ENCODE measurements around the gene CCNY.

The CCNY gene

GRCh38 chr10:35368485-35369048 is 32.3 kb downstream of the CCNY start:
- Histone ChIP-seq H3K27ac (ENCODE audit: low read depth, low read length) (no peak overlapping the region), H3K27me3 (ENCODE audit: insufficient read depth, low read length) (no peaks in the 10 kb centered on the region), H3K4me3 (ENCODE audit: low read depth, low read length) (no peak overlapping the region), H2AFZ (ENCODE audit: low read length, unreplicated experiment) (no peak overlapping the region), H3K4me1 (ENCODE audit: control insufficient read depth, insufficient read depth, low read length, unreplicated experiment) (peaks cover 7% of the 10 kb centered on the region), H3K79me2 (ENCODE audit: control insufficient read depth, insufficient read depth, low read length, unreplicated experiment) (peaks cover 86% of the 10 kb centered on the region), H3K36me3 (ENCODE audit: insufficient read depth, low read length) (no peaks in the 10 kb centered on the region)

DNA sequence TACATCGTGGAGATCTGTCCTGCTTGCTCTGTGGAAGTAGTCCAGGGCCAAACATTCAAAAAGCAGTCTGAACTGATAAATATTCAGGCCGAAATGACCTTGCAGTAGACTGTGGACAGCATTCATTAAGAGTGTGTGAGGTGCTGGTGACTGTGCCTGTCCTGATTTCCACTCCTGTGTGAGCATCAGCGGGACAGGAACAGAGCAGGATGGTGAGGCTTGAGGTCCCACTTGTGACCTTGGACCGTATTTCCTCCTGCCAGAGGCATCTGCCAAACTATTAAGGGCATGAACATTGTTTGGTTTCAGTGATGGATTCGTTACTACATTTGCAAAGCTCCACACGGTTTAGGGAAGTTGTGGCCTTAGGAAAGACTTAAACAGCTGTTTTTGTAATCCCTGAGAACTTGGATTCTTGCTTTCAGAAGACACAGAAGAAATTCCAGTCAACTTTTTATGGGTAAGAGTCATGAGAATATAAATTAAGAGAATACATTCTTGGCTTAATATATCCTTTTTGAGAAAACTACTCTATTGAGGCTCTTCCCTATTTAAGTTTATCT is 32.8 kb downstream of the CCNY start:
- Histone ChIP-seq H3K4me1 (ENCODE audit: control insufficient read depth, insufficient read depth, low read length, unreplicated experiment) (peaks cover 7% of the 10 kb centered on the region), H3K36me3 (ENCODE audit: insufficient read depth, low read length) (no peaks in the 10 kb centered on the region), H3K27me3 (ENCODE audit: insufficient read depth, low read length) (no peaks in the 10 kb centered on the region), H3K79me2 (ENCODE audit: control insufficient read depth, insufficient read depth, low read length, unreplicated experiment) (peaks cover 85% of the 10 kb centered on the region), H3K27ac (ENCODE audit: low read depth, low read length) (no peak overlapping the region), H3K4me3 (ENCODE audit: low read depth, low read length) (no peak overlapping the region), H2AFZ (ENCODE audit: low read length, unreplicated experiment) (no peak overlapping the region)

GRCh38 chr10:35371731-35372130 is 35.4 kb downstream of the CCNY start:
- Histone ChIP-seq H3K36me3 (ENCODE audit: insufficient read depth, low read length) (no peaks in the 10 kb centered on the region), H3K27me3 (ENCODE audit: insufficient read depth, low read length) (no peaks in the 10 kb centered on the region), H2AFZ (ENCODE audit: low read length, unreplicated experiment) (no peak overlapping the region), H3K4me1 (ENCODE audit: control insufficient read depth, insufficient read depth, low read length, unreplicated experiment) (peaks cover 21% of the 10 kb centered on the region), H3K79me2 (ENCODE audit: control insufficient read depth, insufficient read depth, low read length, unreplicated experiment) (peaks cover 86% of the 10 kb centered on the region), H3K4me3 (ENCODE audit: low read depth, low read length) (no peak overlapping the region), H3K27ac (ENCODE audit: low read depth, low read length) (no peak overlapping the region)

GRCh38 chr10:35372329-35372728 is 36.0 kb downstream of the CCNY start:
- Histone ChIP-seq H3K4me1 (ENCODE audit: control insufficient read depth, insufficient read depth, low read length, unreplicated experiment) (peaks cover 24% of the 10 kb centered on the region), H2AFZ (ENCODE audit: low read length, unreplicated experiment) (no peak overlapping the region), H3K36me3 (ENCODE audit: insufficient read depth, low read length) (no peaks in the 10 kb centered on the region), H3K79me2 (ENCODE audit: control insufficient read depth, insufficient read depth, low read length, unreplicated experiment) (peaks cover 86% of the 10 kb centered on the region), H3K27me3 (ENCODE audit: insufficient read depth, low read length) (no peaks in the 10 kb centered on the region), H3K4me3 (ENCODE audit: low read depth, low read length) (no peak overlapping the region), H3K27ac (ENCODE audit: low read depth, low read length) (no peak overlapping the region)

GRCh38 chr10:35375091-35375765 is 38.9 kb downstream of the CCNY start:
- H2AFZ ChIP-seq (ENCODE audit: low read length, unreplicated experiment): no peak overlapping the region
- 0 out of 2 replicates have a peak overlapping the region, but pooled peaks have one; percentile 1 for H3K27ac ChIP-seq (ENCODE audit: low read depth, low read length)
- H3K36me3 ChIP-seq (ENCODE audit: insufficient read depth, low read length): no peaks in the 10 kb centered on the region
- H3K4me3 ChIP-seq (ENCODE audit: low read depth, low read length): no peak overlapping the region
- peaks cover 48% of the 10 kb centered on the region for H3K4me1 ChIP-seq (ENCODE audit: control insufficient read depth, insufficient read depth, low read length, unreplicated experiment)
- no peaks in the 10 kb centered on the region for H3K27me3 ChIP-seq (ENCODE audit: insufficient read depth, low read length)
- peaks cover 91% of the 10 kb centered on the region for H3K79me2 ChIP-seq (ENCODE audit: control insufficient read depth, insufficient read depth, low read length, unreplicated experiment)

DNA sequence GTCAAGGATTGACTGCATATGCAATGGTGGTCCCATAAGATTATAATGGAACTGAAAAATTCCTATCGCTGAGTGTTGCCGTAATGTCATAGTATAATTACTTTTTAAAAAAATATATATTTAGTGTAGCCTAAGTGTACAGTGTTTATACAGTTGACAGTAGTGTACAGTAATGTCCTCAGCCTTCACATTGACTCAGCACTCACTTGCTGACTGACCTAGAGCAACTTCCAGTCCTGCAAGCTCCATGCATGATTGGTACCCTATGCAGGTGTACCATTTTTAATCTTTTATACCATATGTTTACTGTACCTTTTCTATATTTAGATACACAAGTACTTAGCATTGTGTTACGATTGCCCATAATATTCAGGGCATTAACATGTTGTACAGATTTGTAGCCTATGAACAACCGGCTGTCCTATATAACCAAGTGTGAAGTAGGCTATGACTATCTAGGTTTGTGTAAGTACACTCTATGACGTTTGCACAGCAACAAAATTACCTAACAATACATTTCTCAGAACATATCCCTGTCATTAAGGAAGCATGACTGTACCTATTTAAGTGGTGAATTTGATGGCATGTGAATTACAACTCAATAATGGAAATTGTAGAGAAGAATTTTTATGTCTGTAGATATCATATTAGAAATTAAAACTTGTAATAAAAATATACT is 40.9 kb downstream of the CCNY start:
- Histone ChIP-seq H3K27me3 (ENCODE audit: insufficient read depth, low read length) (no peaks in the 10 kb centered on the region), H3K79me2 (ENCODE audit: control insufficient read depth, insufficient read depth, low read length, unreplicated experiment) (peaks cover 91% of the 10 kb centered on the region), H2AFZ (ENCODE audit: low read length, unreplicated experiment) (no peak overlapping the region), H3K4me1 (ENCODE audit: control insufficient read depth, insufficient read depth, low read length, unreplicated experiment) (peaks cover 47% of the 10 kb centered on the region), H3K27ac (ENCODE audit: low read depth, low read length) (no peak overlapping the region), H3K36me3 (ENCODE audit: insufficient read depth, low read length) (no peaks in the 10 kb centered on the region), H3K4me3 (ENCODE audit: low read depth, low read length) (no peak overlapping the region)

DNA sequence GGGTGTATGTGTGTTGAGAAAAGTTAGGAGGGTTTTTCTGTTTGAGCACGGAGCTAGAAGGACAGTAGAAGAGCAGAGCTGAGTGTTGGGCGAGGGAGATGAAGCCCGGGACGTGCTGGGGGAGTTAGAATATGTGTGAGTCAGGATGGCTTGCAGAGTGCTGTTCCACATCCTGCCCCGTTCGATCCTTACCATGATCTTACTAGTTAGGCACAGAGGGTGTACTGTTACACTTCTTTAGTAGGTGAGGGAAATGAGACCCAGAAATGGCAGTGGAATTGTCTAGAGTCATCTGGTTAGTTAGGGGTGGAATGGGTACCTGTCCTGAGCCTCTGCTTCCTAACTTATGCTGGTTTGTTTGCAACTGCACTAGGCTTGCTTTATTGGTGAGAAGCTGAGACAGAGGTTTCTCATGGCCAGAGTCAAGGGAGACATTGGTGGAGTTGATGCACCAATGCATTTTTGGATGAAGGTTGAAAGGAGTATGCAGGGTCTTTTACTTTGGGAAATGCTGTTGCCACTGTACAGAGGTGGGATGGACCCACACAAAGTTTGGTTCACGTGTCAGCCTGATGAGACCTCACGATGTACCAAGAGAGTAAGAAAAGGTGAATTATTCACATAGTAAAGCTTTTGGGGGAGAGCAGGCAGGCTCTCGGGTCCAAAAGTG is 42.4 kb downstream of the CCNY start:
- peaks cover 95% of the 10 kb centered on the region for H3K79me2 ChIP-seq (ENCODE audit: control insufficient read depth, insufficient read depth, low read length, unreplicated experiment)
- H3K4me1 ChIP-seq (ENCODE audit: control insufficient read depth, insufficient read depth, low read length, unreplicated experiment): peaks cover 43% of the 10 kb centered on the region
- peak overlapping the region; percentile 2; the same call in 1 of the 2 replicates for H3K4me3 ChIP-seq (ENCODE audit: low read depth, low read length)

GRCh38 chr10:35379226-35380137 is 43.2 kb downstream of the CCNY start:
- Histone ChIP-seq H3K4me1 (ENCODE audit: control insufficient read depth, insufficient read depth, low read length, unreplicated experiment) (peaks cover 49% of the 10 kb centered on the region), H2AFZ (ENCODE audit: low read length, unreplicated experiment) (no peak overlapping the region), H3K79me2 (ENCODE audit: control insufficient read depth, insufficient read depth, low read length, unreplicated experiment) (peaks cover 93% of the 10 kb centered on the region), H3K36me3 (ENCODE audit: insufficient read depth, low read length) (no peaks in the 10 kb centered on the region), H3K4me3 (ENCODE audit: low read depth, low read length) (peak overlapping the region; percentile 2), H3K27me3 (ENCODE audit: insufficient read depth, low read length) (no peaks in the 10 kb centered on the region), H3K27ac (ENCODE audit: low read depth, low read length) (peak overlapping the region; percentile 64)

More for the DNA sequence above, 42.4 kb downstream of the CCNY start:
- H2AFZ ChIP-seq (ENCODE audit: low read length, unreplicated experiment): no peak overlapping the region
- H3K27me3 ChIP-seq (ENCODE audit: insufficient read depth, low read length): no peaks in the 10 kb centered on the region
- no peaks in the 10 kb centered on the region for H3K36me3 ChIP-seq (ENCODE audit: insufficient read depth, low read length)
- H3K27ac ChIP-seq (ENCODE audit: low read depth, low read length): peak overlapping the region; percentile 64

- no peak overlapping the region for H3K4me3 ChIP-seq (ENCODE audit: low read depth, low read length)
- H3K36me3 ChIP-seq (ENCODE audit: insufficient read depth, low read length): peaks cover 3% of the 10 kb centered on the region; the same call in 1 of the 2 replicates
- no peak overlapping the region for H2AFZ ChIP-seq (ENCODE audit: low read length, unreplicated experiment)
- no peaks in the 10 kb centered on the region for H3K27me3 ChIP-seq (ENCODE audit: insufficient read depth, low read length)
- H3K79me2 ChIP-seq (ENCODE audit: control insufficient read depth, insufficient read depth, low read length, unreplicated experiment): peaks cover 94% of the 10 kb centered on the region
- H3K27ac ChIP-seq (ENCODE audit: low read depth, low read length): no peak overlapping the region
- peaks cover 48% of the 10 kb centered on the region for H3K4me1 ChIP-seq (ENCODE audit: control insufficient read depth, insufficient read depth, low read length, unreplicated experiment)
Measured at GRCh38 chr10:35382096-35382495, 45.8 kb downstream of the CCNY start.

All from ACC112 (cell line).